ENCODE results near the gene NAPG.
"Not testable (repeated sequence)": the region's sequence is repeated elsewhere in the genome, so short reads cannot be mapped to it uniquely, and the experiment has no call there.

Gene NAPG

GRCh38 chr18:10588975-10589374 lies 63.1 kb downstream of the NAPG start:
- no peak for DNase-seq

GRCh38 chr18:10590412-10590811 lies 64.6 kb downstream of the NAPG start:
- DNase-seq, result no peak

DNA sequence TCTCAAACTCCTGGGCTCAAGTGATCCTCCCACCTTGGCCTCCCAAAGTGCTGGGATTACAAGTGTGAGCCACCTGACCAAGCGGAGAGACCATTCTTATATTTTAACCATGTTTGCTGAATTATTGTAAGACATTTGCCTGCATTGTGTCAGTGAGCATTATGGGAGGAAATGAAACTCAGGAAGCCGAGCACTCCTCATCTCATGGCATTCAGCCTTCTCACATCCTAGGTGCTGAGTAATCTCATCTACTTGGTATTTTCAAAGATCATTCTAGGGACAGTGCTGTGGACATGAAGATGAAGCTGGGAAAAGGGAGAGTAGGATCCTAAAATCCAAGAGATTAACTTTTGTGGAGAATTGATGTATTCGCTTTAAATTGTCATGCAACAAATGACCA lies 66.1 kb downstream of the NAPG start:
- DNase-seq, result no peak

DNA sequence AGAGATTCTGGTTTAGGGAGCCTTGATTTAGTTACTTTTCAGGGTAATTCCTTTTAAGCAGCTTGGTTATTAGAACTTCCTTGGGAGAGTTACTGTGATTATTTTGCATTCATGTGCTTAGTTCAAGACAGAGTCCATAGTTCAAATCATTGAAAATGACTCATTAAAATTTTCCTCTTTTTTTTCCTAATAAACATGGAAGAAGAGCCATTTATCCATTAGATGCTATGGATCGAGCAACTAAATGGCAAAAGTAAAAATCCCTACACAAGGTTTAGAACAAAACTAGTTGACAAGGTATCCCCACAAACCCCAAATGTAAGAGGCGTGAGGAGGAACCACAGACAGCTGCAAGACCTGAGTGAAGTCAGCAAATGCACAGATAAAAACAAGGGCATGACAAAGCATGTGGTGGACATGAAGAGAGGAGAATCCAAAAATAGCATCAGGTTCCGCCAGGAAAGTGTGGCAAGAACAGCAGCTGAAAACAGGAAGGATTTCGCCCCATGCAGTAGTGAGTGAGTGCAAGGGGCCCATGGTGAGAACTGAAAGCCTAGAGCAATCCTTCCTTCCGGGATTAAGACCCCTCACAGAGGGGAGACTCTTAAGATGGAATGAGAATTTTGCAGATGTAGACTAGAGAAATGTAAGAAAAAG lies 67.7 kb downstream of the NAPG start:
- DNase-seq, result not testable (repeated sequence)

GRCh38 chr18:10595917-10596316 lies 70.1 kb downstream of the NAPG start:
- DNase-seq, result not testable (repeated sequence)

GRCh38 chr18:10597695-10598094 lies 71.9 kb downstream of the NAPG start:
- not testable (repeated sequence) for DNase-seq

- not testable (repeated sequence) for DNase-seq
Observed at GRCh38 chr18:10600701-10601100, 74.9 kb downstream of the NAPG start.
